GM10266 (cell line): ENCODE data around the gene AKT3.

Source experiments
- DNase-seq: peaks from one replicate; pipeline ENCODE4 v3.0.0; 2012; ENCODE audit errors: extremely low spot score
- TF ChIP-seq, protein P1 (sequence below): IDR thresholded peaks from 2 replicates; pipeline ENCODE4 v1.5.1; 2012; ENCODE audit warnings: mild to moderate bottlenecking, low read depth; ENCODE audit not compliant: control insufficient read depth, insufficient read depth; ENCODE audit errors: missing control alignments

The AKT3 gene

DNA sequence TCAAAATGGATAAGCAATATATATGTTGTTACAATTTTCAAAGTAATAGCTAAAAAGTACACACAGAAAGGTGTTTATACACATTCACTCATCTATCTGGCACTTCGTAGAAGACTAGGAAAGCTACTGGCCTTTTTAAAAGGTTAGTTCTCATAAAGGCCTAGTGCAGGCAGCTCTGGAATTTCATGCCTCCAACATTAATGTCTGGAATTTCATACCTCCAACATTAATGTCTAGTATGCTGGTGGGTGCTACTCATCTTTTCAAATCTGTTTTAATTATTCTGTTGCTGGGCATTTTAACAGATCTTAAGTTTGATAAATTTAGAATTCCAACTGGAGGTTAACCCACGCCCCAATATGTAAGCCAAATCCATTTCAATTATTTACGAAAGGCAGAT lies 124.2 kb downstream of the AKT3 start:
- TF ChIP-seq, protein P1, sequence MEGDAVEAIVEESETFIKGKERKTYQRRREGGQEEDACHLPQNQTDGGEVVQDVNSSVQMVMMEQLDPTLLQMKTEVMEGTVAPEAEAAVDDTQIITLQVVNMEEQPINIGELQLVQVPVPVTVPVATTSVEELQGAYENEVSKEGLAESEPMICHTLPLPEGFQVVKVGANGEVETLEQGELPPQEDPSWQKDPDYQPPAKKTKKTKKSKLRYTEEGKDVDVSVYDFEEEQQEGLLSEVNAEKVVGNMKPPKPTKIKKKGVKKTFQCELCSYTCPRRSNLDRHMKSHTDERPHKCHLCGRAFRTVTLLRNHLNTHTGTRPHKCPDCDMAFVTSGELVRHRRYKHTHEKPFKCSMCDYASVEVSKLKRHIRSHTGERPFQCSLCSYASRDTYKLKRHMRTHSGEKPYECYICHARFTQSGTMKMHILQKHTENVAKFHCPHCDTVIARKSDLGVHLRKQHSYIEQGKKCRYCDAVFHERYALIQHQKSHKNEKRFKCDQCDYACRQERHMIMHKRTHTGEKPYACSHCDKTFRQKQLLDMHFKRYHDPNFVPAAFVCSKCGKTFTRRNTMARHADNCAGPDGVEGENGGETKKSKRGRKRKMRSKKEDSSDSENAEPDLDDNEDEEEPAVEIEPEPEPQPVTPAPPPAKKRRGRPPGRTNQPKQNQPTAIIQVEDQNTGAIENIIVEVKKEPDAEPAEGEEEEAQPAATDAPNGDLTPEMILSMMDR = no peak

DNA sequence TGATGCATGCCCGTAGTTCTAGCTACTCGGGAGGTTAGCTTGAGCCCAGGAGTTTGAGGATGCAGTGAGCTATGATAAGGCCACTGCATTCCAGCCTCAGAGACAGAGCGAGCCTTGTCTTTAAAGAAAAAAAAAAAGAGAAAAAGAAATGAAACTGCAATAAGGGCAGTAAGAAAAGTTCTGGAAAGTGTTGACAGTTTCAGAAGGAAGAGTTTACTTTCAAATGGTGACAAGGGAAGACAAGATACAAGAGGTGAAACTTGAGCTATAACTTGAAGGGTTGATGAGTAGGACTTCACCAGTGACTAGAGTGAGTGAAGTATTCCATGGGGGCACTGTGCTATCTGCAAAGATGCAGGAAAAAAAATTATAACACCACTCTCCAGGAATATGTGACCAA lies 125.0 kb downstream of the AKT3 start:
- DNase-seq = no peak
- TF ChIP-seq, protein P1 = no peak

More for the DNA sequence above, 124.2 kb downstream of the AKT3 start:
- no peak for DNase-seq

DNA sequence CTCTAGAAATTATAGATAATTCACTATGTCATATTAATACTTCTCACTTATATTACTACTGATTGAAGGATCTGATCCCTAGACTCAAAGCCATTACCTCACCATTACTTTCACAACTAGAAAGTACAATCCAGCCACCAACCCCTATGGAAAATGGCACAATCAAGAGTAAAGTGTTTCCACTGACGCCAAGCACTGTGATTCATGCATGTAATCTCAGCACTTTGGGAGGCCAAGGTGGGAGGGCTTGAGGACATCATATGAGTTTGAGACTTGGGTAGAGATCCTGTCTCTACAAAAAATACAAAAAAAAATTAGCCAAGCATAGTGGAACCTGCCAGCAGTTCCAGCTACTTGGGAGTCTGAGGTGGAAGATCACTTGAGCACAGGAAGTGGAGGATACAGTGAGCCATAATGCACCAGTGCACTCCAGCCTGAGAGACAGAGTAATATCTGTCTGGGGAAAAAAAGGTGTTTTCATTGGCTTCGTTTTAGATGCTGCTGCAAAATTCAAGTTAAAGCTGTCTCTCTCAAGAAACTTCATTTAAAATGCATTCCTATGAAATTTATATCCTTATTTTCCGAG lies 126.5 kb downstream of the AKT3 start:
- TF ChIP-seq, protein P1 = no peak
- no peak for DNase-seq

DNA sequence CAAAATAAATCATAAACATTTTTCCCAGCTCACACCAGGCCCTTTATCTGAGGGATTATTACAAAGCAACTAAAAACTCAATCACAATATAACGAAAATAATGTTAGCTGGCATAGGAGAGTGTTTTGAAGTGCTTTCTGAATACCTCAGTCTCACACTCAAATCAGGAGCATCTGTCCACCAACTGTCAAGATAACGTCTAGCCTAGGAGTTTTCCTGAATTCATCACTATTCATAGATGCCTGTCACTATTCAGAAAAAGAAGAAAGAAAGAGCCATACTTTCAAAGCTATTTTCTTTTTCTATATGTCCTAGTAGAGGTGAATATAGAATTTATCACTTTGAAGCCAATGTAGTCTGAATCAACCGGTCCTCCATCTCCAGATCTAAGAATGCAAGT lies 127.0 kb downstream of the AKT3 start:
- DNase-seq = no peak
- TF ChIP-seq, protein P1 = no peak

DNA sequence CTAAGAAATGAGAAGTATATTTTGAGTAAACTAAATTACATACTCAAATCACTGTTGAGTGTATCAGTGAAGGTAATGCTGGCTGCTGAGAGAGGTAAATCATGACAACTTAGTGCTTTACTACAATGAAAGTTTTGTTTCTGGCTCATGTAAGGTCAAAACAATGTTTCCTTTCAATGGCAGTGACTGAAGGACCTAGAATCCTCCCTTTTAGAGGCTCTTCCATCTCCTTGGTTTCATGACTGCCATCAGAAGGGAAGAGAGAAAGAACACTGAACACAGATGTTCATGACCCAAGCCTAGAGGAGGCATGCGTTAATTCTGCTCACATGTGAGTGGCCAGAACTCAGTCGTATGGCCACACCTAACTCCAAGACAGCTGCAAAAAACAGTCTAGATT lies 130.6 kb downstream of the AKT3 start:
- TF ChIP-seq, protein P1 = no peak
- DNase-seq = no peak

DNA sequence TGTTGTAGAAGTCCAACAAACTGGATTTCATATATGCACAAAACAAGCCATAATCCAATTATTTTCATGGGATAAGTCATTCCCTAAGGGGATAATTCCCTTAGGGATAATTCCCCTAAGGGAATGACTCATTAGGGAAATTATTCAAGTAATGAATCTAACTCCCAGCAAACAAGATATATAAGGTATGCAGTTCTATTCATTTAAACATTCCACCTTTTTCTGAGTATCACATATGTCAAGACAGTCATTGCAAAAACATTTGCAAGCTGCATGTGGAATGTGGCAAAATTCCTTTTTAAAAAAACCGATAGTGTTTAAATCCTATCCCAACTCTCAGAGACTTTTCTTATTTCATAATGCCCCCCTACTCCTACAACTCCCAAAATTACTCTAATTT lies 131.2 kb downstream of the AKT3 start:
- TF ChIP-seq, protein P1 = no peak
- DNase-seq = no peak

DNA sequence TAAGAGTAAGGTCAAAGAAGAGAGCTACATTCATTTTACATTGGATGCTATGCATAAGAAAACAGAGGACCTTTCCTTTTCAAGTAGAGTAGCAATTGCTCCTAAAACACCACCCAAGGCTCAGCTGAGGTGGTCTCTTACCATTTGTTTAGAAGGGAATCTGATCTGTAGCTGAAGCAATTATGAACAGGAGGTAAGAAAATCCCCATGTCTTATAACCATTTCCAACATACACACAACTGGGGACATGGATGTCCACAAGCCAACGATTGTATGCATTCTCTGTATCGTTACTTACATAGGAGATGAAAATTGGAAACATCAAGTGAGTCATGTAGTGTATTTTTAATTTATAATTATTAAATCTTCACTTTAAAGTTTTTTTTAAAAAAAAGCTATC lies 132.0 kb downstream of the AKT3 start:
- no peak for DNase-seq

More for the DNA sequence above, 132.0 kb downstream of the AKT3 start:
- TF ChIP-seq, protein P1 = no peak
